Endothelial cell of umbilical vein (primary cell): ENCODE results near the gene EML1.

Experiments used
- CTCF ChIP-seq, 2 donors: IDR thresholded peaks; 1 replicate in 1 of 2; 2 replicates in 1 of 2; pipeline ENCODE4 v1.5.1; 2011; ENCODE audit warnings: low read length in 2 of 2, mild to moderate bottlenecking in 2 of 2, moderate library complexity in 2 of 2, control low read depth in 1 of 2, inconsistent platforms in 1 of 2, low read depth in 1 of 2; ENCODE audit not compliant: insufficient read depth in 1 of 2; ENCODE audit errors: extremely low read depth in 1 of 2
- EZH2 ChIP-seq: IDR thresholded peaks from 2 replicates; pipeline ENCODE4 v1.6.1; 2012; ENCODE audit warnings: borderline replicate concordance, low read depth, mild to moderate bottlenecking, moderate library complexity, low read length, inconsistent platforms; ENCODE audit not compliant: severe bottlenecking
- FOS ChIP-seq: IDR thresholded peaks from 2 replicates; pipeline ENCODE4 v1.6.1; 2011; ENCODE audit warnings: mild to moderate bottlenecking, low read length, moderate library complexity, borderline replicate concordance; ENCODE audit not compliant: insufficient read depth
- GATA2 ChIP-seq: IDR thresholded peaks from 2 replicates; pipeline ENCODE4 v1.7.0; 2011; ENCODE audit warnings: low read depth, mild to moderate bottlenecking, moderate library complexity, mixed read lengths, low read length; ENCODE audit not compliant: insufficient read length, insufficient read depth
- JUN ChIP-seq: IDR thresholded peaks from 2 replicates; pipeline ENCODE4 v1.6.1; 2011; ENCODE audit warnings: borderline replicate concordance, low read depth; ENCODE audit not compliant: insufficient read length, insufficient read depth
- MYC ChIP-seq: IDR thresholded peaks from one replicate; pipeline ENCODE4 v1.6.1; 2011; ENCODE audit warnings: mild to moderate bottlenecking, low read depth, low read length
- POLR2A ChIP-seq: IDR thresholded peaks from 2 replicates; pipeline ENCODE4 v1.6.1; 2012; ENCODE audit warnings: low read depth, mild to moderate bottlenecking, control low read depth, low read length
- POLR2AphosphoS5 ChIP-seq: IDR thresholded peaks from 2 replicates; pipeline ENCODE4 v1.6.1; 2012; ENCODE audit warnings: low read depth, mild to moderate bottlenecking, control low read depth, low read length, moderate library complexity; ENCODE audit not compliant: insufficient read depth
- TF ChIP-seq, protein P1 (sequence below): IDR thresholded peaks from 2 replicates; pipeline ENCODE4 v1.6.1; 2011; ENCODE audit not compliant: insufficient read depth, insufficient read length

DNA sequence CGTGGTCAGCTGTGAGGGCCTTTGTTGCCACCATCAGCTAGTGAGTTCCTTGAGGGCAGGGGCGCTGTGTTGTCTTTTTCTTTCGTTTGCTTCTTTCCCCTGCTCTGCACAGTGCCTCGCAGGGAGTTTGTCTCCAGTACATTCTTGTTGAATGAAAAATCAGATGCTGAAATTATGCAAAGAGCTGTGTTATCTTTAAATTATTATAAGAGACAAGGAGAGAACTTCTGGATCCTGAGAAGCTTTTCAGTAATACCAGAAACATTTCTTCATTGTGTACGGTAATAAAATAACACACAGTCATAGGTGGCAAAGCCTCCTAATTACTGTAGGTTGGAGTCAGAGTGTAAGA is 14.9 kb downstream of the EML1 start:
- TF ChIP-seq POLR2A (no peak), CTCF (IDR thresholded peaks at IDR 0.05; ENCODE audit: extremely low read depth in 1 of 2, insufficient read depth in 1 of 2, low read depth in 1 of 2, low read length in 2 of 2) (no peak), POLR2AphosphoS5 (no peak), EZH2 (no peak), FOS (no peak), JUN (no peak), MYC (no peak), GATA2 (no peak)
- TF ChIP-seq, protein P1, sequence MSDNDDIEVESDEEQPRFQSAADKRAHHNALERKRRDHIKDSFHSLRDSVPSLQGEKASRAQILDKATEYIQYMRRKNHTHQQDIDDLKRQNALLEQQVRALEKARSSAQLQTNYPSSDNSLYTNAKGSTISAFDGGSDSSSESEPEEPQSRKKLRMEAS = no peak
